ENCODE results near the gene TBL3. TPM values are rescaled to one million over a fixed set of nuclear protein-coding genes. Genes with fewer than 3 reads are reported as not detected.

TBL3 gene
- total RNA-seq, 2 experiments from 2014 or later = 12.7 to 15.5 TPM

DNA sequence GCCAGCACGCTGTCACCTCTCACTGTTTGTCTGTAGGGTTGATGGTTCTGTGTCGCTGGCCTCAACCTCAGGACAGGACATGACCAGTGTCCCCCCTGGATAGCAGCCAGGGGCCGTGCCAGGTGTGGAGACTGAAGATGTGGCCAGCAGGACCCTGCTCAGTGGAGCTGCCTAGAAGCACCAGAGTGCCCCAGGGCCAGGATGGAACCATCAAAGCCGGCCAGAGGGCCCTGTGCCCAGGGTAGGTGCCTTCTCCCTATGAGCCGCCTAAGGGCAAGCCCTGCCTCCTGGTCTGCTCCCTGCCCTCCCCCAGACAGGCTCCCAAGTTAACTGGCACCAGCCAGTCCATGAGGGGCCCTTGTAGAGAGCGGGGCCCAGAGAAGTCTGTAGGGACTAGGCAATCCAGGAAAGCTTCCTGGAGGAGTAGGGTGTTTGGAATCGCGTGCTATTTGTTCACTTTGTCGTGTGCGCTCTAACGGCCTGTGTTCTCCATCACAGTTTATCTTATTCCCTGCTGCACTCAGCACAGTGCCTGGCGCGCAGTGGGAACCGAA lies 13.1 kb upstream of the TBL3 start:
- peak overlapping the region; percentile 81 for H3K4me3 Mint-ChIP-seq
- DNase-seq (peak in 1 of 14 experiments; percentile 43), ATAC-seq (ENCODE audit: poor library complexity) (no peak)
- peaks cover 37% of the 10 kb centered on the region for H3K4me1 Mint-ChIP-seq (ENCODE audit: low read depth)
- H3K9me3 ChIP-seq (ENCODE audit: control insufficient read depth in 1 of 2, insufficient read depth in 1 of 2, low read length in 2 of 2) = no peaks in the 10 kb centered on the region
- H3K36me3 Mint-ChIP-seq (ENCODE audit: low read depth) = peaks cover 35% of the 10 kb centered on the region
- no peaks in the 10 kb centered on the region for H3K27me3 Mint-ChIP-seq
- H3K27ac ChIP-seq (ENCODE audit: low read depth in 1 of 2, low read length in 2 of 2) = no peak overlapping the region
- peak overlapping the region; percentile 58 for H3K27ac Mint-ChIP-seq
- intact Hi-C loops (cut with DNase I, micrococcal nuclease) = loop anchor here in 1 of 2 experiments (1.0 to 5.0 kb wide), 2 partner anchors 89 to 195 kb away; partner anchors contain the start of genes NTHL1 and TSC2
- CTCF ChIA-PET = interaction anchor here (1.2 kb wide), 1 partner anchor 181 kb away, joined by 3 read pairs; no protein-coding TSS in a partner anchor
- H3K36me3 ChIP-seq (ENCODE audit: insufficient read depth, low read length) = peaks cover 31% of the 10 kb centered on the region
- no peaks in the 10 kb centered on the region for H3K9me3 Mint-ChIP-seq
- no peaks in the 10 kb centered on the region for H3K27me3 ChIP-seq (ENCODE audit: control insufficient read depth in 1 of 2, insufficient read depth in 2 of 2, low read length in 2 of 2)
- no peak for TF ChIP-seq CTCF (IDR thresholded peaks at IDR 0.05)
- POLR2A ChIA-PET = interaction anchor here (1.4 kb wide), 1 partner anchor 16 kb away, joined by 4 read pairs; the partner anchor contains the start of gene MSRB1
- H3K4me3 ChIP-seq (ENCODE audit: low read length) = peak overlapping the region; percentile 31
- H3K4me1 ChIP-seq (ENCODE audit: insufficient read depth, low read length) = peaks cover 51% of the 10 kb centered on the region

GRCh38 chr16:1959269-1960039 lies 12.4 kb upstream of the TBL3 start, which contains the start of gene NDUFB10:
TSS of gene NDUFB10 (plus strand) at chr16:1959538. CDS start at chr16:1959625, 87 bp downstream.
- H3K27me3 Mint-ChIP-seq = no peaks in the 10 kb centered on the region
- peaks cover 34% of the 10 kb centered on the region for H3K36me3 ChIP-seq (ENCODE audit: insufficient read depth, low read length)

More at GRCh38 chr16:1959269-1960039, 12.4 kb upstream of the TBL3 start, which contains the start of gene NDUFB10:
- Mint-ChIP-seq H3K27ac (peak within 1 kb of the TSS; percentile 98), H3K9me3 (no peaks in the 10 kb centered on the region), H3K36me3 (ENCODE audit: low read depth) (peaks cover 41% of the 10 kb centered on the region), H3K4me1 (ENCODE audit: low read depth) (peaks cover 42% of the 10 kb centered on the region), H3K4me3 (peak within 1 kb of the TSS; percentile 91)
- Histone ChIP-seq H3K4me3 (ENCODE audit: low read length) (peak within 1 kb of the TSS; percentile 94), H3K4me1 (ENCODE audit: insufficient read depth, low read length) (peaks cover 55% of the 10 kb centered on the region), H3K27me3 (ENCODE audit: control insufficient read depth in 1 of 2, insufficient read depth in 2 of 2, low read length in 2 of 2) (no peaks in the 10 kb centered on the region), H3K27ac (ENCODE audit: low read depth in 1 of 2, low read length in 2 of 2) (peak within 1 kb of the TSS; percentile 66 to 72), H3K9me3 (ENCODE audit: control insufficient read depth in 1 of 2, insufficient read depth in 1 of 2, low read length in 2 of 2) (no peaks in the 10 kb centered on the region)
- TF ChIP-seq CTCF (IDR thresholded peaks at IDR 0.05) = peak; percentile 83
- ChIA-PET CTCF (interaction anchor here (1.2 to 2.0 kb wide), 2 partner anchors 44 to 181 kb away, joined by 3 to 10 read pairs; no protein-coding TSS in a partner anchor), POLR2A (interaction anchor here (0.7 to 5.0 kb wide), 2 partner anchors 12 to 196 kb away, joined by 4 to 31 read pairs; partner anchors contain the start of genes TBL3 and TRAF7)
- ATAC-seq (ENCODE audit: poor library complexity) (peak; percentile 86), DNase-seq (peak; percentile 81 to 96 (median 92))
- intact Hi-C loops (cut with DNase I, micrococcal nuclease) = loop anchor here in 1 of 2 experiments (1.0 to 10.0 kb wide), 4 partner anchors 49 to 1265 kb away; partner anchors contain the start of genes NTHL1, TSC2, WDR24 and ZNF598

Measured in CD4-positive, alpha-beta T cell (primary cell).